PC-3 (cell line): ENCODE results near the gene ATP2B2. TPM values are rescaled to one million over a fixed set of nuclear protein-coding genes. Genes with fewer than 3 reads are reported as not detected.

Experiments used
- ATAC-seq: fragments of 200-7000 bp; cut with Tn5 transposase; 2 replicates; pipeline ENCODE4 v1.9.1; 2020; ENCODE audit warnings: mild to moderate bottlenecking, moderate library complexity
- BruUV-seq: library from RNA; stranded (reverse); fragments of 400-500 nt; replicated peaks from 2 replicates; lab custom pipeline; 2021; lab: Mats Ljungman, UMichigan
- CTCF ChIA-PET: fragments of 300-600 bp; sonication (Branson Sonifier 250); formaldehyde crosslinking; loops from one replicate; lab custom pipeline; 2022; ENCODE audit warnings: antibody characterized with exemption; lab: Charles Lee
- POLR2A ChIA-PET: fragments of 300-600 bp; sonication (Branson Sonifier 250); formaldehyde crosslinking; loops from one replicate; lab custom pipeline; 2022; ENCODE audit warnings: antibody characterized with exemption; ENCODE audit not compliant: unreplicated experiment; lab: Charles Lee
- DNase-seq: peaks from one replicate; pipeline ENCODE4 v3.0.0-alpha.2; 2015
- H2AFZ ChIP-seq: fragments of 300-600 bp; sonication (generic); 2 replicates; pipeline ENCODE4 v1.6.0; 2016; ENCODE audit warnings: antibody characterized with exemption, low read length
- H3F3A ChIP-seq: fragments of 300-600 bp; sonication (generic); one replicate; pipeline ENCODE4 v1.6.0; 2017; ENCODE audit warnings: antibody characterized with exemption, low read length, control low read depth, mild to moderate bottlenecking; ENCODE audit not compliant: unreplicated experiment
- H3K27ac ChIP-seq: fragments of 300-600 bp; sonication (generic); 2 replicates; pipeline ENCODE4 v1.5.1; 2016; ENCODE audit warnings: mild to moderate bottlenecking, low read length
- H3K27me3 ChIP-seq: fragments of 300-600 bp; sonication (generic); 2 replicates; pipeline ENCODE4 v1.6.1; 2016; ENCODE audit warnings: low read length, mixed read lengths
- H3K36me3 ChIP-seq: fragments of 300-600 bp; sonication (generic); 2 replicates; pipeline ENCODE4 v1.6.1; 2016; ENCODE audit warnings: low read depth, mixed run types, low read length, mixed read lengths
- H3K4me1 ChIP-seq: fragments of 300-600 bp; sonication (generic); 2 replicates; pipeline ENCODE4 v1.5.1; 2016; ENCODE audit warnings: low read length; ENCODE audit not compliant: insufficient read depth
- H3K4me2 ChIP-seq: fragments of 300-600 bp; sonication (generic); 2 replicates; pipeline ENCODE4 v1.6.0; 2016; ENCODE audit warnings: low read length
- H3K4me3 ChIP-seq: fragments of 300-600 bp; sonication (generic); 2 replicates; pipeline ENCODE4 v1.5.1; 2016; ENCODE audit warnings: mild to moderate bottlenecking, low read length, mixed read lengths
- H3K79me2 ChIP-seq: fragments of 300-600 bp; sonication (generic); 2 replicates; pipeline ENCODE4 v1.6.1; 2017; ENCODE audit warnings: low read length, mixed read lengths
- H3K9ac ChIP-seq: fragments of 300-600 bp; sonication (generic); 2 replicates; pipeline ENCODE4 v1.6.0; 2016; ENCODE audit warnings: mild to moderate bottlenecking, low read length
- H3K9me2 ChIP-seq: fragments of 300-600 bp; sonication (generic); replicated peaks from 2 replicates; pipeline ENCODE4 v1.6.1; 2016; ENCODE audit warnings: mixed run types, low read length, mixed read lengths
- H3K9me3 ChIP-seq: fragments of 300-600 bp; sonication (generic); 2 replicates; pipeline ENCODE4 v1.6.1; 2016; ENCODE audit warnings: low read length, mixed read lengths
- H4K20me1 ChIP-seq: fragments of 300-600 bp; sonication (generic); 2 replicates; pipeline ENCODE4 v1.6.1; 2016; ENCODE audit warnings: low read length, mixed read lengths
- EZH2 ChIP-seq: fragments of 300-600 bp; sonication (generic); IDR thresholded peaks from one replicate; pipeline ENCODE4 v1.6.1; 2017; ENCODE audit warnings: antibody characterized with exemption, mild to moderate bottlenecking, low read length; ENCODE audit not compliant: unreplicated experiment
- EZH2phosphoT487 ChIP-seq: fragments of 300-600 bp; sonication (generic); IDR thresholded peaks from 2 replicates; pipeline ENCODE4 v1.6.1; 2018; ENCODE audit warnings: mild to moderate bottlenecking, antibody characterized with exemption, low read length, borderline replicate concordance
- intact Hi-C: fragments of 100-400 bp; cut with micrococcal nuclease; formaldehyde crosslinking; loops from 2 replicates; pipeline ENCODE4 v1.9.0; 2023
- total RNA-seq: library from RNA; depleted of rRNA; stranded (reverse); fragments of >200 nt; gene quantifications from 2 replicates; pipeline ENCODE4 v1.2.3, GENCODE V29; 2014
- TF ChIP-seq, protein P1 (sequence below): fragments of 300-600 bp; sonication (generic); conservative IDR thresholded peaks from 2 replicates; pipeline ENCODE4 v1.5.1; 2017; ENCODE audit warnings: antibody characterized with exemption, low read depth, mild to moderate bottlenecking, low read length

ATP2B2 gene
- total RNA-seq, 1 experiment from 2014 or later: not detected

DNA sequence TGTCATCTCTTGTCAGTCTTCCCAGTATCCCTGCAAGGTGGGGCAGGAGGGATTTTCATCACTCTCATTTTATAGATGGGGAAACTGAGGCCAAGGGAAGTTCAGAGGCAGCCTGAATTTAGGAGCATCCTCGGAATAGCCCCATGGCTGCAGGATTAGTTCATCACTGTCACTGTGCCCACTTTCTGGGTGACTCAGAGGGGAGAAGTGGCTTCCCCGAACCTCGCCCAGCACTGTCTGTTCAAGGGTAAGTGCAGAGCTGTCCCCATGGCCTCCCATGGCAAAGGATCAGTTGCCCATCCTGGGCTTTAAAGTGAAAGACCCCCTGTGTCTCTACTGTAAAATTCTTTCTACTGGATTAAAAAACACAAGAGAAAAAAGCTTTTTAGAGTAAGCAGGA lies 124.5 kb downstream of the ATP2B2 start:
- H3K4me2 ChIP-seq: no peak overlapping the region
- no peak overlapping the region for H2AFZ ChIP-seq
- DNase-seq (peak; percentile 59), ATAC-seq (peak; percentile 93)
- H3K79me2 ChIP-seq: no peaks in the 10 kb centered on the region
- H3K27me3 ChIP-seq: peaks cover 20% of the 10 kb centered on the region
- ChIA-PET POLR2A (no interaction called here), CTCF (no interaction called here)
- H3K9ac ChIP-seq: no peak overlapping the region
- no peaks in the 10 kb centered on the region for H3F3A ChIP-seq
- TF ChIP-seq, protein P1, sequence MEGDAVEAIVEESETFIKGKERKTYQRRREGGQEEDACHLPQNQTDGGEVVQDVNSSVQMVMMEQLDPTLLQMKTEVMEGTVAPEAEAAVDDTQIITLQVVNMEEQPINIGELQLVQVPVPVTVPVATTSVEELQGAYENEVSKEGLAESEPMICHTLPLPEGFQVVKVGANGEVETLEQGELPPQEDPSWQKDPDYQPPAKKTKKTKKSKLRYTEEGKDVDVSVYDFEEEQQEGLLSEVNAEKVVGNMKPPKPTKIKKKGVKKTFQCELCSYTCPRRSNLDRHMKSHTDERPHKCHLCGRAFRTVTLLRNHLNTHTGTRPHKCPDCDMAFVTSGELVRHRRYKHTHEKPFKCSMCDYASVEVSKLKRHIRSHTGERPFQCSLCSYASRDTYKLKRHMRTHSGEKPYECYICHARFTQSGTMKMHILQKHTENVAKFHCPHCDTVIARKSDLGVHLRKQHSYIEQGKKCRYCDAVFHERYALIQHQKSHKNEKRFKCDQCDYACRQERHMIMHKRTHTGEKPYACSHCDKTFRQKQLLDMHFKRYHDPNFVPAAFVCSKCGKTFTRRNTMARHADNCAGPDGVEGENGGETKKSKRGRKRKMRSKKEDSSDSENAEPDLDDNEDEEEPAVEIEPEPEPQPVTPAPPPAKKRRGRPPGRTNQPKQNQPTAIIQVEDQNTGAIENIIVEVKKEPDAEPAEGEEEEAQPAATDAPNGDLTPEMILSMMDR: no peak
- TF ChIP-seq EZH2 (no peak), EZH2phosphoT487 (no peak)
- H3K9me2 ChIP-seq: no peaks in the 10 kb centered on the region
- H3K9me3 ChIP-seq: no peaks in the 10 kb centered on the region
- intact Hi-C loops: no loop called here
- H3K4me1 ChIP-seq: no peaks in the 10 kb centered on the region
- H4K20me1 ChIP-seq: no peaks in the 10 kb centered on the region
- no peaks in the 10 kb centered on the region for H3K36me3 ChIP-seq
- H3K27ac ChIP-seq: no peak overlapping the region
- BruUV-seq: no TSS peak
- H3K4me3 ChIP-seq: no peak overlapping the region

DNA sequence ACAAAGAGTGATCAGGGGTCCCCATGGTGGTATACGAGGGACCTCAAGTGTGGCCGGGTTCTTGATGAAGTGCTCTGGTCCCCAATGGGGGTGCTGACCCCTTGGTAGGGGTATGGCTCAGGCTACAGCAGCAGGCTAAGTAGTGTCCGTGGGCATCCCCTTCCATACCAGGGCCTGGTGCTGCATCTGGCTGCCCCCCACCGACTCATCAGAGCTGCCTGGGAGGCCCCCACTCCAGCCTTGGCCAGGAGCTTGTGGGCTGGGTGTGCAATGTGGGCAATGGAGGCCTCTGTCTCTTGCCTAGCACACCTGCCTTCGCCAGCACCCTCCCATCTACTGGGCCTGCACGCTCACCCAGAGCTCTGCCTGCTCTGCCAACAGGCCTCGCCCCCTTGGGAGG lies 125.4 kb downstream of the ATP2B2 start:
- TF ChIP-seq, protein P1: no peak
- TF ChIP-seq EZH2phosphoT487: no peak
- TF ChIP-seq EZH2: no peak
- ATAC-seq (no peak), DNase-seq (no peak)
- Histone ChIP-seq H3K9me2 (no peaks in the 10 kb centered on the region), H3K4me3 (no peak overlapping the region), H3K9me3 (no peaks in the 10 kb centered on the region), H3K36me3 (no peaks in the 10 kb centered on the region), H3K79me2 (no peaks in the 10 kb centered on the region), H4K20me1 (no peaks in the 10 kb centered on the region), H3F3A (no peaks in the 10 kb centered on the region), H3K9ac (no peak overlapping the region), H3K27ac (no peak overlapping the region), H3K4me2 (no peak overlapping the region), H3K4me1 (no peaks in the 10 kb centered on the region), H2AFZ (no peak overlapping the region), H3K27me3 (peaks cover 20% of the 10 kb centered on the region)
- ChIA-PET POLR2A (no interaction called here), CTCF (no interaction called here)
- no TSS peak for BruUV-seq
- intact Hi-C loops: no loop called here

DNA sequence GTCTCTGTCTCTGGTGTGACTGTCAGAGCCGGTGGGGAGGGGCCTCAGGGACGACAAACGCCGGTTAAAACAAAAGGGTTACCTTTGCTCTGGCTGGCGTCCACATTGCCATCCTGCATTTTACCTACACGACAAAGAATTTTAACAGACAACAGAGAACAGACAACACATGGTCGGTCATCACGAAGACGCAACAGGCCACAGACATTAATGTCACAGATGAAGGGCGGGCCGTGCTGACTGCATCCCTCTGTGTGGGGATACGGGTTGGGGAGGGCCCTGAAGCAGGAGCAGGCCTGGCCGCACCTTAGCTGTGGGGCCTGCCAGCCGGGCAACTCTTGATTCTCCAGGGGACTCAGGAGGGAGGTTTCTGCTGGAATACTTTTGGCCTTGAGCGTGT lies 126.2 kb downstream of the ATP2B2 start:
- no peak for ATAC-seq
- POLR2A ChIA-PET: interaction anchor here (0.6 kb wide), 1 partner anchor 111 kb away, joined by 4 read pairs; no protein-coding TSS in a partner anchor

More for the DNA sequence above, 126.2 kb downstream of the ATP2B2 start:
- no peaks in the 10 kb centered on the region for H3K9me2 ChIP-seq
- H3K9ac ChIP-seq: no peak overlapping the region
- H3K27ac ChIP-seq: no peak overlapping the region
- no peaks in the 10 kb centered on the region for H3K9me3 ChIP-seq
- no peak overlapping the region for H2AFZ ChIP-seq
- no peak overlapping the region for H3K4me2 ChIP-seq
- H3K4me3 ChIP-seq: no peak overlapping the region
- H3K36me3 ChIP-seq: no peaks in the 10 kb centered on the region
- H3F3A ChIP-seq: no peaks in the 10 kb centered on the region
- no TSS peak for BruUV-seq
- TF ChIP-seq EZH2: no peak
- H3K79me2 ChIP-seq: no peaks in the 10 kb centered on the region
- no peaks in the 10 kb centered on the region for H4K20me1 ChIP-seq
- no peak for DNase-seq
- no peaks in the 10 kb centered on the region for H3K4me1 ChIP-seq
- intact Hi-C loops: no loop called here
- peaks cover 19% of the 10 kb centered on the region for H3K27me3 ChIP-seq
- CTCF ChIA-PET: no interaction called here
